Measurements from ENCODE around the gene STT3B.

DNA sequence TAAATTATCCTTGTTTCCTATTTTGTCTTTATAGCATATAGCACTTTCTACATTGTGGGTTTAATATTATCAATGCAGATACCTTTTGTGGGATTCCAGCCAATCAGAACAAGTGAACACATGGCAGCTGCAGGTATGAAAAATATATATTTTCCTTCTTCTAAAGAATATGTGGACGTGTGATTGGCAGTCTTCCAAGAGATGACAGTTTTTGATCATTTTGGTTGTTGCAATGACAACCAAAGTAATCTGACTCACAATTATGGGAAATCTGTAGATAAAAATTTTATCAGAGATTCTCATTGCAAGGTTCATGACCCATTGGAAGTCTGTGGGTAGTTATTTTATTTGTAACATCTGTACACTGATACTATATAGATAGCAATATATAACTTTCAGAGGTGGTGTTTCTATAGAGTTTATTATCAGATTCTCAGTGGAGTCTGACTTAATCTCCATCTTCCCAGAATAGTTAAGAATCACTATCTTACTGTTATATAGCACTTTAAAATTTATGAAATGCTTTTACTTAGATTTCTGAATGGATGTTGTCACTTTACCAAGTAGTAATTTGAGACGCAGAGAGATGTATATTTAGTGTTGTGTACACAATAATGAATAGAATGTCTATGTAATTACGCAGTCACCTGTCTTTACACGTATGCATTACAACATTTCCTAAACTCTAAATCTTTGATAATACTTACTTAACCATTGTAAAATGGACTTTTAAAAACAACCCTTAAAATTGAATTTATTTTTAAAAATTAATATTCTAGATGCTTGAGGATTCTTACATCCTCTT is 82.5 kb downstream of the STT3B start:
- TF ChIP-seq CTCF (IDR thresholded peaks at IDR 0.05) (no peak), POLR2A (IDR thresholded peaks at IDR 0.05) (no peak)
